ENCODE results near the gene MCL1. TPM values are rescaled to one million over a fixed set of nuclear protein-coding genes. Genes with fewer than 3 reads are reported as not detected.

Gene MCL1
- total and polyA plus RNA-seq, 2 of the 13 experiments (the other 11 are each of a cell fraction or from before 2014, with no cell fraction given), result 69.5 to 125 TPM

DNA sequence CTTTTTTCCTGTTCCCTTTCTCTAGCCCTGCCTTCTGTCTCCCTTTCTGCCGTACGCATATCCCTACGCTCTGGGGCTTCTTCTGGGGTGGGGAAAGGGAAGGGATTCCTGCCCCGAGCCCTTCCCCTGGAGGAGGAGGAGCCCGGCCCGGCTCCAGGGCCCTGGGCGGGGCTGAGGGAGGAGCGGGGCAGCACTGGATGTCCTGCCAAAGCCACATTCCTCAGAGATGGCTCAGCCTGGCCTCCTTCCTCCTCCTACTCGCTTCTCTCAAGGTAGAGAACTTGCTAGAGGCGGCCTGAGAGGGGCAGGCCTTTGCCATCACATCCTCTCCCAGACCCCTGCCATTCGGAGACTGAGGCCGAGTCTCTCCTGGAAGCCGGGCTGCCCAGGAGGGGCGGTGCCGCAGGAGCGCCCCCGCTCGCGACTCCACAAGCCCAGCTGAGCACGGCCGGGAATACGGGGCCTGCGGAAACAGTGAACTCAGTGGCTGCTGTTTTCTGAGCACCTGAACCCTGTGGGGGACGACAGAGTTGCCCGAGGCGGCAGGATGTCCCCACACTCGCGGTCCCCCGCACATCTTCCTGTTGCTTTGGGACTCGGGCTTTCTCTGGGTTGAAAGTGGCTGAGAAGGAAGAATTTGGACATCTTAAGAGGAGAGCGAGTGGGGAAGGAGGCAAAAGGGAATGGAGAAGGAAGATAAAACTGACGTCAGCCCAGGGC, 18.0 kb downstream of the MCL1 start (continued):
- TF ChIP-seq, protein P1, sequence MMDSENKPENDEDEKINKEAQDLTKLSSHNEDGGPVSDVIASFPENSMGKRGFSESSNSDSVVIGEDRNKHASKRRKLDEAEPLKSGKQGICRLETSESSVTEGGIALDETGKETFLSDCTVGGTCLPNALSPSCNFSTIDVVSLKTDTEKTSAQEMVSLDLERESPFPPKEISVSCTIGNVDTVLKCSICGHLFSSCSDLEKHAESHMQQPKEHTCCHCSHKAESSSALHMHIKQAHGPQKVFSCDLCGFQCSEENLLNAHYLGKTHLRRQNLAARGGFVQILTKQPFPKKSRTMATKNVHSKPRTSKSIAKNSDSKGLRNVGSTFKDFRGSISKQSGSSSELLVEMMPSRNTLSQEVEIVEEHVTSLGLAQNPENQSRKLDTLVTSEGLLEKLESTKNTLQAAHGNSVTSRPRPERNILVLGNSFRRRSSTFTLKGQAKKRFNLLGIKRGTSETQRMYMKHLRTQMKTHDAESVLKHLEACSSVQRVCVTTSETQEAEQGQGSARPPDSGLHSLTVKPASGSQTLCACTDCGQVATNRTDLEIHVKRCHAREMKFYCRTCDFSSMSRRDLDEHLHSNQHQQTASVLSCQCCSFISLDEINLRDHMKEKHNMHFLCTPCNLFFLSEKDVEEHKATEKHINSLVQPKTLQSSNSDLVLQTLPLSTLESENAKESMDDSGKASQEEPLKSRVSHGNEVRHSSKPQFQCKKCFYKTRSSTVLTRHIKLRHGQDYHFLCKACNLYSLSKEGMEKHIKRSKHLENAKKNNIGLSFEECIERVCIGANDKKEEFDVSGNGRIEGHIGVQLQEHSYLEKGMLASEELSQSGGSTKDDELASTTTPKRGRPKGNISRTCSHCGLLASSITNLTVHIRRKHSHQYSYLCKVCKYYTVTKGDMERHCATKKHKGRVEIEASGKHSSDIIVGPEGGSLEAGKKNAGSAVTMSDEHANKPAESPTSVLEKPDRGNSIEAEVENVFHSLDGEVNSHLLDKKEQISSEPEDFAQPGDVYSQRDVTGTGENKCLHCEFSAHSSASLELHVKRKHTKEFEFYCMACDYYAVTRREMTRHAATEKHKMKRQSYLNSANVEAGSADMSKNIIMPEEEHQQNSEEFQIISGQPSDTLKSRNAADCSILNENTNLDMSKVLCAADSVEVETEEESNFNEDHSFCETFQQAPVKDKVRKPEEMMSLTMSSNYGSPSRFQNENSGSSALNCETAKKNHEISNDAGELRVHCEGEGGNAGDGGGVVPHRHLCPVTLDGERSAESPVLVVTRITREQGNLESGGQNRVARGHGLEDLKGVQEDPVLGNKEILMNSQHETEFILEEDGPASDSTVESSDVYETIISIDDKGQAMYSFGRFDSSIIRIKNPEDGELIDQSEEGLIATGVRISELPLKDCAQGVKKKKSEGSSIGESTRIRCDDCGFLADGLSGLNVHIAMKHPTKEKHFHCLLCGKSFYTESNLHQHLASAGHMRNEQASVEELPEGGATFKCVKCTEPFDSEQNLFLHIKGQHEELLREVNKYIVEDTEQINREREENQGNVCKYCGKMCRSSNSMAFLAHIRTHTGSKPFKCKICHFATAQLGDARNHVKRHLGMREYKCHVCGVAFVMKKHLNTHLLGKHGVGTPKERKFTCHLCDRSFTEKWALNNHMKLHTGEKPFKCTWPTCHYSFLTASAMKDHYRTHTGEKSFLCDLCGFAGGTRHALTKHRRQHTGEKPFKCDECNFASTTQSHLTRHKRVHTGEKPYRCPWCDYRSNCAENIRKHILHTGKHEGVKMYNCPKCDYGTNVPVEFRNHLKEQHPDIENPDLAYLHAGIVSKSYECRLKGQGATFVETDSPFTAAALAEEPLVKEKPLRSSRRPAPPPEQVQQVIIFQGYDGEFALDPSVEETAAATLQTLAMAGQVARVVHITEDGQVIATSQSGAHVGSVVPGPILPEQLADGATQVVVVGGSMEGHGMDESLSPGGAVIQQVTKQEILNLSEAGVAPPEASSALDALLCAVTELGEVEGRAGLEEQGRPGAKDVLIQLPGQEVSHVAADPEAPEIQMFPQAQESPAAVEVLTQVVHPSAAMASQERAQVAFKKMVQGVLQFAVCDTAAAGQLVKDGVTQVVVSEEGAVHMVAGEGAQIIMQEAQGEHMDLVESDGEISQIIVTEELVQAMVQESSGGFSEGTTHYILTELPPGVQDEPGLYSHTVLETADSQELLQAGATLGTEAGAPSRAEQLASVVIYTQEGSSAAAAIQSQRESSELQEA (CRISPR knock-in tag; IDR thresholded peaks at IDR 0.05; ENCODE audit: not compliant biosample characterization), result peak; percentile 28
- TF ChIP-seq POLR2AphosphoS2 (IDR thresholded peaks at IDR 0.05; ENCODE audit: low read depth, low read length) (peak; percentile 28), ZNF160 (CRISPR knock-in tag; IDR thresholded peaks at IDR 0.05) (0 out of 2 replicates have a peak, but pooled peaks have one; percentile 43), ASH2L (IDR thresholded peaks at IDR 0.05; ENCODE audit: insufficient read length, low read depth, low read length) (peak; percentile 79), MXI1 (IDR thresholded peaks at IDR 0.05; ENCODE audit: borderline replicate concordance, low read depth, low read length) (peak; percentile 14; the same call in 1 of the 3 replicates), THAP11 (CRISPR knock-in tag; IDR thresholded peaks at IDR 0.05) (peak; percentile 6)
- TF ChIP-seq, protein P2, sequence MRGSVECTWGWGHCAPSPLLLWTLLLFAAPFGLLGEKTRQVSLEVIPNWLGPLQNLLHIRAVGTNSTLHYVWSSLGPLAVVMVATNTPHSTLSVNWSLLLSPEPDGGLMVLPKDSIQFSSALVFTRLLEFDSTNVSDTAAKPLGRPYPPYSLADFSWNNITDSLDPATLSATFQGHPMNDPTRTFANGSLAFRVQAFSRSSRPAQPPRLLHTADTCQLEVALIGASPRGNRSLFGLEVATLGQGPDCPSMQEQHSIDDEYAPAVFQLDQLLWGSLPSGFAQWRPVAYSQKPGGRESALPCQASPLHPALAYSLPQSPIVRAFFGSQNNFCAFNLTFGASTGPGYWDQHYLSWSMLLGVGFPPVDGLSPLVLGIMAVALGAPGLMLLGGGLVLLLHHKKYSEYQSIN (CRISPR knock-in tag; IDR thresholded peaks at IDR 0.05; ENCODE audit: borderline replicate concordance), result no peak
- TF ChIP-seq, protein P3, sequence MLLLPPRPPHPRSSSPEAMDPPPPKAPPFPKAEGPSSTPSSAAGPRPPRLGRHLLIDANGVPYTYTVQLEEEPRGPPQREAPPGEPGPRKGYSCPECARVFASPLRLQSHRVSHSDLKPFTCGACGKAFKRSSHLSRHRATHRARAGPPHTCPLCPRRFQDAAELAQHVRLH (CRISPR knock-in tag; IDR thresholded peaks at IDR 0.05; ENCODE audit: borderline replicate concordance, low read depth), result peak; percentile 22; the same call in 1 of the 2 replicates
- TF ChIP-seq, protein P4, sequence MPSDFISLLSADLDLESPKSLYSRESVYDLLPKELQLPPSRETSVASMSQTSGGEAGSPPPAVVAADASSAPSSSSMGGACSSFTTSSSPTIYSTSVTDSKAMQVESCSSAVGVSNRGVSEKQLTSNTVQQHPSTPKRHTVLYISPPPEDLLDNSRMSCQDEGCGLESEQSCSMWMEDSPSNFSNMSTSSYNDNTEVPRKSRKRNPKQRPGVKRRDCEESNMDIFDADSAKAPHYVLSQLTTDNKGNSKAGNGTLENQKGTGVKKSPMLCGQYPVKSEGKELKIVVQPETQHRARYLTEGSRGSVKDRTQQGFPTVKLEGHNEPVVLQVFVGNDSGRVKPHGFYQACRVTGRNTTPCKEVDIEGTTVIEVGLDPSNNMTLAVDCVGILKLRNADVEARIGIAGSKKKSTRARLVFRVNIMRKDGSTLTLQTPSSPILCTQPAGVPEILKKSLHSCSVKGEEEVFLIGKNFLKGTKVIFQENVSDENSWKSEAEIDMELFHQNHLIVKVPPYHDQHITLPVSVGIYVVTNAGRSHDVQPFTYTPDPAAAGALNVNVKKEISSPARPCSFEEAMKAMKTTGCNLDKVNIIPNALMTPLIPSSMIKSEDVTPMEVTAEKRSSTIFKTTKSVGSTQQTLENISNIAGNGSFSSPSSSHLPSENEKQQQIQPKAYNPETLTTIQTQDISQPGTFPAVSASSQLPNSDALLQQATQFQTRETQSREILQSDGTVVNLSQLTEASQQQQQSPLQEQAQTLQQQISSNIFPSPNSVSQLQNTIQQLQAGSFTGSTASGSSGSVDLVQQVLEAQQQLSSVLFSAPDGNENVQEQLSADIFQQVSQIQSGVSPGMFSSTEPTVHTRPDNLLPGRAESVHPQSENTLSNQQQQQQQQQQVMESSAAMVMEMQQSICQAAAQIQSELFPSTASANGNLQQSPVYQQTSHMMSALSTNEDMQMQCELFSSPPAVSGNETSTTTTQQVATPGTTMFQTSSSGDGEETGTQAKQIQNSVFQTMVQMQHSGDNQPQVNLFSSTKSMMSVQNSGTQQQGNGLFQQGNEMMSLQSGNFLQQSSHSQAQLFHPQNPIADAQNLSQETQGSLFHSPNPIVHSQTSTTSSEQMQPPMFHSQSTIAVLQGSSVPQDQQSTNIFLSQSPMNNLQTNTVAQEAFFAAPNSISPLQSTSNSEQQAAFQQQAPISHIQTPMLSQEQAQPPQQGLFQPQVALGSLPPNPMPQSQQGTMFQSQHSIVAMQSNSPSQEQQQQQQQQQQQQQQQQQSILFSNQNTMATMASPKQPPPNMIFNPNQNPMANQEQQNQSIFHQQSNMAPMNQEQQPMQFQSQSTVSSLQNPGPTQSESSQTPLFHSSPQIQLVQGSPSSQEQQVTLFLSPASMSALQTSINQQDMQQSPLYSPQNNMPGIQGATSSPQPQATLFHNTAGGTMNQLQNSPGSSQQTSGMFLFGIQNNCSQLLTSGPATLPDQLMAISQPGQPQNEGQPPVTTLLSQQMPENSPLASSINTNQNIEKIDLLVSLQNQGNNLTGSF (CRISPR knock-in tag; IDR thresholded peaks at IDR 0.05), result peak; percentile 52; the same call in 1 of the 2 replicates
- TF ChIP-seq, protein P5, sequence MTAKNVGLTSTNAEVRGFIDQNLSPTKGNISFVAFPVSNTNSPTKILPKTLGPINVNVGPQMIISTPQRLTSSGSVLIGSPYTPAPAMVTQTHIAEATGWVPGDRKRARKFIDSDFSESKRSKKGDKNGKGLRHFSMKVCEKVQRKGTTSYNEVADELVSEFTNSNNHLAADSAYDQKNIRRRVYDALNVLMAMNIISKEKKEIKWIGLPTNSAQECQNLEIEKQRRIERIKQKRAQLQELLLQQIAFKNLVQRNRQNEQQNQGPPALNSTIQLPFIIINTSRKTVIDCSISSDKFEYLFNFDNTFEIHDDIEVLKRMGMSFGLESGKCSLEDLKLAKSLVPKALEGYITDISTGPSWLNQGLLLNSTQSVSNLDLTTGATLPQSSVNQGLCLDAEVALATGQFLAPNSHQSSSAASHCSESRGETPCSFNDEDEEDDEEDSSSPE (CRISPR knock-in tag; IDR thresholded peaks at IDR 0.05), result no peak
